Right lobe of liver (tissue), 4 donors: ENCODE measurements around the gene MRPS17.
"Not testable (repeated sequence)": the region's sequence is repeated elsewhere in the genome, so short reads cannot be mapped to it uniquely, and the experiment has no call there.

ENCODE experiments used
- POLR2A ChIP-seq: fragments of 450-650 bp; IDR thresholded peaks from one replicate; pipeline ENCODE4 v1.6.1; 2017; ENCODE audit warnings: antibody characterized with exemption, mild to moderate bottlenecking
- TF ChIP-seq, protein P1 (sequence below), 4 donors: fragments of 200-600 bp in 3 of 4; fragments of 450-650 bp in 1 of 4; IDR thresholded peaks; one replicate each; pipeline versions ENCODE4 v1.5.1 to v1.8.0; 2016 to 2022; ENCODE audit warnings: antibody characterized with exemption in 4 of 4, mild to moderate bottlenecking in 2 of 4
- donor health status: DM: no; HTN: no; CAD: no.
- donor health status: DM: no; HTN: no; CAD: no.
- donor health status: DM: no; HTN: yes; CAD: no.

DNA sequence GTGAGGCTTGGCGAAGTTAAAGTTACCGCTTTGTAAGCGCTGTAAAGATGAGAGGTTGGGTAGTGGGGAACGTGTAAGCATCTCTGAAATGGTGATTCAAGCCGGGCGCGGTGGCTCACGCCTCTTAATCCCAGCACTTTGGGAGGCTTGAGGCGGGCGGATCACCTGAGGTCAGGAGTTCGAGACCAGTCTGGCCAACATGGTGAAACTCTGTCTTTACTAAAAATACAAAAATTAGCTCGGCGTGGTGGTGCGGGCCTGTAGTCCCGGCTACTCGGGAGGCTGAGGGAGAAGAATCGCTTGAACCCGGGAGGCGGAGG, 635 bp downstream of the MRPS17 start:
- TF ChIP-seq, protein P1, sequence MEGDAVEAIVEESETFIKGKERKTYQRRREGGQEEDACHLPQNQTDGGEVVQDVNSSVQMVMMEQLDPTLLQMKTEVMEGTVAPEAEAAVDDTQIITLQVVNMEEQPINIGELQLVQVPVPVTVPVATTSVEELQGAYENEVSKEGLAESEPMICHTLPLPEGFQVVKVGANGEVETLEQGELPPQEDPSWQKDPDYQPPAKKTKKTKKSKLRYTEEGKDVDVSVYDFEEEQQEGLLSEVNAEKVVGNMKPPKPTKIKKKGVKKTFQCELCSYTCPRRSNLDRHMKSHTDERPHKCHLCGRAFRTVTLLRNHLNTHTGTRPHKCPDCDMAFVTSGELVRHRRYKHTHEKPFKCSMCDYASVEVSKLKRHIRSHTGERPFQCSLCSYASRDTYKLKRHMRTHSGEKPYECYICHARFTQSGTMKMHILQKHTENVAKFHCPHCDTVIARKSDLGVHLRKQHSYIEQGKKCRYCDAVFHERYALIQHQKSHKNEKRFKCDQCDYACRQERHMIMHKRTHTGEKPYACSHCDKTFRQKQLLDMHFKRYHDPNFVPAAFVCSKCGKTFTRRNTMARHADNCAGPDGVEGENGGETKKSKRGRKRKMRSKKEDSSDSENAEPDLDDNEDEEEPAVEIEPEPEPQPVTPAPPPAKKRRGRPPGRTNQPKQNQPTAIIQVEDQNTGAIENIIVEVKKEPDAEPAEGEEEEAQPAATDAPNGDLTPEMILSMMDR (IDR thresholded peaks at IDR 0.05): not testable (repeated sequence)
- TF ChIP-seq POLR2A: not testable (repeated sequence)
